NCI-H187 treated with DMSO at 0.1 percent for 48 hours (cell line): ENCODE data around the gene EXPH5.

Experiments
- DNase-seq: peaks from one replicate; lab custom pipeline; 2025; lab: John Stamatoyannopoulos, UW

EXPH5 gene

DNA sequence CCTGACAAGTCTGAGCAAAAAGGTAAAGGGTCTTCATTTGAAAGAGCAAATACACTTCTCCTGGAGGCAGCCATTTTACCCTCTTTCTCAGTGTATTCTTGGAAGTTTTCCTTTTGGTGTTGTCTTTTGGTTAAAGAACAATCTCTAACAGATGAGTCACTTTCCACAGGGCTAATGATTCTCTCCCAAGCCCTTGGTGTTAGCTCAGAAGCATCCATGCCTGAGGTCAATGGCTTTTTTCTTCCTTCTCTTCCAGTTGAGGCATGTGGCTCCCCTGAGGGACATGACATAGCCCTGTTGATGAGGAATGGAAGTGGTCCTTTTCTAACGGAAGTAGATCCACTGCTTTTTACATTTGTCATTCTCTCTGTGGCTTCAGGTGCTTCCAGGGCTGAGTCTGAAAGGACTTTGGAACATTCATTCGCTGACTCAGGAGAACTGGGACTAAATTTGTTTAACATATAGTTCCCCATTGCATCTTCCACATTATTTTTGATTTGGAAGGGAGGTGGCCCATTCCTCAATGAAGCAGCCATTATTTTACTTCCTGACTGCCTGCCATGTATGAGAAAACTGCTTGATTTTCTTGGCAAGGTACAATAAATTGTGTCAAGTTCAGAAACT lies 81.6 kb downstream of the EXPH5 start:
- DNase-seq, result no peak

DNA sequence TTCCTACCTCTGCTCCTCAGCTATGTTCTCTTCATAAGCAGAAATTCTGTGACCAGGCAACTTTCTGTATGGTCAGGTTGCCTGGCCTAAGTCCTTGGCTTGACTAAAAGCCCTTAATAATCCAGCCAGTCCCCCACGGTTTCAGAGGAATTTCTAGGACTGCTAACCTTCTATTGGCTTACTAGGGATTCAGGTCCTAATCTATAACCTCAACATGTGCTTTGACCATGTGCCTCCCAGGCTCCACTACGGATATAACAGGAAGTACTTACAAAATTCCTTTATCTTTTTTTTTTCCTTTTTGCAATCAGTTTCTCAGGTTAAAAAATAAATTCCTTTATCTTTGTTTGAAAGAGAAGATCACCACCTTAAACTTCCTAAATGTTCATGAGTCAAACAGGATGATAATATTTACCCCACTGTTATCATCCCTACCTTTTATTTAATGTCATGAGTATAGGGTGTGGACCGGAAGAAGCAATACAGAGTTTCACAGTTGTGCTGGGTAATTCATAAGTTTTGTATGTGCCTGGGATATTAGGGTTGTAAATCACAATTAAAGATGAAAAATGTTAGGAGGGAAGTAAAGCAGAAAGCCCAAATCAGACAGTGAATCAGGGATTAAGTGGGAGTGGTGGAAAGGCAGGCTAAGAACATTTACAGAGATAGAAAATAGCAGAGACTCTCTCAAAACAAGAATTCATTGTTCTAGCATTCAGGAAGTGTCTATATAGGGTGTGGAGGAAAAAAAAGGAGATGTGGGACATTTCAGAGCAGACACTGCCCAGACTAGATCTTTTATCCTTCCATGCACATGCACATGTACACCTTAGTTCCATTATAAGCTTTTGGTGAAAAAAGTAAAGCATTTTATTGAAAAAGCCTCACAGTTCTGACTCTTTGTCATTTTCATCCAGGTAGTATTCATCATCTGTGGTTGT lies 84.6 kb downstream of the EXPH5 start:
- DNase-seq, result no peak

DNA sequence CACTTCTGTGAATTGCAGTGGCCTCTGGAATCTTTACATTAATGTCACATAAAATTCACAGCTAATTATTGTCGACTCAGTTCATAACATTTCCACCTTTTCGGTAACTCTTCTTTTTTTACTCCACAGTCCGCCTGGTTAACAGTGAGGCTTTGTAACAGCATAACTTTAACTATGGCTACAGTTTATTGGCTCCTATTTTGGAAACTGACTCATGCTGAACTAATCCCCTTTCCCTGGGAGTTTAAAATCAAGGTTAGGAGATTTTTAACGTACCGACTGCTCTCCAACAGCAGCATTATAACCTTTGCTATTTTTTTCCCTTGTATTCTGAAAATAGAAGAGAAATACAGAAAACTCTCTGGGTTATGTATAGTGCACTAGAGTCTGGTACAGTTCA lies 92.2 kb downstream of the EXPH5 start:
- no peak for DNase-seq

DNA sequence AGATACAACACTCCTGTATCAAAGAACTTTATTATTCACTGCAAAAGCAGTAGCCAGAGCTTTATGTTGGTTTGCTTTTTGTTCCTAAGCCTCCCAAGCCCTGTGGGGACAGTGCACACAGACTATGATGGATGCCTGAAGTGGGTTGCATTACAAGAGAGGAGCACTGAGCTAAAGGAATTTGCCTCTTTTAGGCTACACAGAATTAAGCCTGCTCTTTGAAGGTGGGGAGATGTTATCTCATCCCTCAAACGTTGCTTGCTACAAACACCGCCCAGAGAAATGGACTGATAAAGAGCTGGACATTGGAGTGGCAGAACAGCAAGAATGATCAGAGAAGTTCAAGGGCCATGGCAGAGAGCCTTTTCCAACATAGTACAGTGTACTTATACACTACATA lies 92.8 kb downstream of the EXPH5 start:
- DNase-seq, result no peak

DNA sequence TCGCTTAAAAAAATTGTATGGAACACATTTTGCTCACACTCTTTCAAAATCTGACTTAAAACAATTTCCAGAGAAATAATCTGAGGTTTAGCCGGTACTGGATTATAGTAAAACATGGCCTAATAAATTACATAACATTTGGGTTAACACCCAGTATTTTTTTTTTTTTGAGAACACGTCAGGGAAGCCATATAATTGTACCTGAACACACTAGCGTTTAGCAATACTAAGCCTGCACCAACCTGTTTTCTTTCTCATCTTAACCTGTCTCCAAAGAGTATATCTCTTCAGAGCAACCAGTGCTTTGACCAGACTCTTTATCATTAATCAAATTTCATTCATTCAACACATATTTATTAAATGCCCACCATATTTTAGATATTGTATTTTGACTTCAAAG lies 93.4 kb downstream of the EXPH5 start:
- DNase-seq, result no peak

DNA sequence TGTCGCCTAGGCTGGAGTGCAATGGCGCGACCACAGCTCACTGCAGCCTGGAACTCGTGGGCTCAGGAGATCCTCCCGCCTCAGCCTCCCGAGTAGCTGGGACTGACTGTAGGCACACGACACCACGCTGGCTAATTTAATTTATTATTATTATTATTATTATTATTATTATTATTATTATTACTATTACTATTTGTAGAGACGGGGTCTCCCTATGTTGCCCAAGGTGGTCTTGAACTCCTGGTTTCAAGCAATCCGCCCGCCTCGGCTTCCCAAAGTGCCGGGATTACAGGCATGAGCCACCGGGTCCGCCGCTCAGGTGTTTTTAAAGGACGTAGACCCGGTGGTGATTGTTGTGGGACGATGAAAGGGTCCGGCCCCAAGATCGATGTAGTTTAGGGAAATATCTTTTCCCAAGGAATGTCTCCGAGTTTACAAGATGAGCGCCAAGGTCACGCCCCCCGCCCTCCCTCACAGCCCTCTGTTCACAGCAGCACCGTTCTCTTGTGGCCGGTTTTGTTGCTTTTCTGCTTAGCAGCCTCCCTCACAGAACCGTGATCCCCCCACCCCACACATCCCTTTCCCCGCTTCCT lies 94.7 kb downstream of the EXPH5 start:
- no peak for DNase-seq

DNA sequence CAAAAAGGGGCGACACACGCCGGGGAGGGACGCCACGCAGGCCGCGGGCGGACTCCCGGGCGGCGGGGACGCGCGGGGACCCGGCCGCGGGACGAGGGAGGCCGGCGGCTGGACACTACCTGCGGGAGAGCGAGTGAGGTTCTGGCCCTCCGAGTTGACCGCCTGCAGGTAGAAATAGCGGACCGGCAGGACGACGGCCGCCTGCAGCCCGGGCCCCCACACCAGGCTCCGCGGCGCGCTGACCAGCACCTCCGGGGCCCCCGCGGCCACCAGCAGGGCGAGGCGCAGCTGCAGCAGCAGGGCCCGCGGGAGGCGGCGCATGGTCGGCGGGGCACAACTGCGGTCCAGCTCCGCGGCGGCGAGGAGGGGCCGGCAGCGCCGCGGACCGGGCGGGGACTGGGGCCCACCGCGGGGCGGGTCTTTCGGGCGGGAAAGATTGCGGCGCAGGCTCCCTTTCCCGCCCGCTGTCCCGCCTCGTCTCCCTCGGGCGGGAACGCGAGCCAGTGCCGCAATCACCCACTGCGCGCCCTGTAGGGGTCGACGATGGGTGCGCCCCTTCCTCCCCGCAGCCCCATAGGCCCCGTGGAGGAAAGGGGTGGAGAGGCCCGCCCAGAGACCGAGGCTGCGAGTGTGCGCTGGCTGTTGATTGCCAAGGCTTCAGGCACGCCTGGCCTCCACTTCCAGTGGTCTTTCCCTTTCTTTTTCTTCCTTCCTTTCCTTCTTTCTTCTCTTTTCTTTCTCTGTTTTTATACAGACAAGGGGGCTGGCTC lies 95.3 kb downstream of the EXPH5 start, which contains the start of gene POGLUT3:
TSS of gene POGLUT3 (minus strand) at position 339 of the 770 bp plus-strand sequence. CDS start at position 321, 18 bp downstream.
- no peak for DNase-seq

DNA sequence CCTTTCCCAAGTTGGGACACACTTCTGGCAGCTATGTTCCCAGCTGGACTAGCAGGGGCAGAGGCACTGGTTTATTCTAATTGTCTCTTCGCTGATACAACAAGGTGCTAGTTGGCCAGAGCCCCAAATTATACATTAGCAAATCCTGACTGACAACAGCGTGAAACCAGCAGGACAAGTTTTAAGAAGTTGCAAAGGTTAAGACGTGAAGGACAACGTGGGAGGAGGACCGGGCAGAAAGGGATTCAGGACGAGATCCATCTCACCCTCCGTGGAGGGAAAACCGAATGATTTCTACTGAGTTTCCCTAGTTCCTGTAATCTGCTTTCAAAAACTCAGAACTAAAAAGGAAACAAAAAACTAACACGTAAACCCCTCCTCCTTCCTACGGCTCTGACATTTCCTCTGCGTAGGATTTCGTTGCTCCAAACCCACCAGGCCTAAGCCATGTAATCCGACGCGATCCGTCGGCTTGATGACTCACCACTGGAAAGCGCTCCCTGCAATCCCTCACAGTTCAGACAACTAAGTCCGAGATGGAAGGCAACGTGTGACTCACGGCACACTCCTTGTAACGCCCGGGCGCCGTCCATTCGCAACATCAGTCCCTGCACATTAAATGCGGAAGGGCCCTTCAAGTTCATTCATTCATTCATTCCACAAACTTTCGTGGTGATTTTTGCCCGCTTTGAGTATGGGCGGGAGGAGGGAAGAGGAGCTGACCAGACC lies 96.1 kb downstream of the EXPH5 start:
- DNase-seq, result no peak

DNA sequence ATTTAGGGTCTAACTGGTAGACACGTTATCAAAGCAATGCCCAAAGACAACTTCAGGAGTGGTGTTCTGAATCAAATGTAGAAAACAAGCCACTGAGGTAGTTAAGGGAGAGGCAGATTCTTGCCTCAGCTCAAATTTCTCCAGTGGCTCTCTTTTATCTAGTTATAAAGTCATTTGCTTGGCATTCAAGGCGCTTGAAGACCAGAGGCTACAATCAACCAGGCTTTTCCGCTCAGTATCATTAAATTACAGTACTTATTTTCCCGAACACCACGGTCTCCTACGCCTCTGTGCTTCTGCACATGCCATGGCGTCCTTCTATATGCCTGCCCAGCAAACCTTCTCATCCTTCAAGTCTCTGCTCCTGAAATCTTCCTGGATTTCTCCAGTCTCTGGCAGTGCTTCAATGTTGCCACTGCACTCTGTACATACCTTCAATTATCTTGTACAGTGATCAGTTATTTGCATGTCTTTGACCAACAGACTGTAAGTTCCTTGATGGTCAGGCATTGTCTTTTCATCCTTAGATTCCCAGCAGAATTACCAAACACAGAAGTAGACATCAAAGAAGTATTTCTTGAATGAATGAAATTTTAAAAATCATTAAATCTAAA lies 96.8 kb downstream of the EXPH5 start:
- no peak for DNase-seq

DNA sequence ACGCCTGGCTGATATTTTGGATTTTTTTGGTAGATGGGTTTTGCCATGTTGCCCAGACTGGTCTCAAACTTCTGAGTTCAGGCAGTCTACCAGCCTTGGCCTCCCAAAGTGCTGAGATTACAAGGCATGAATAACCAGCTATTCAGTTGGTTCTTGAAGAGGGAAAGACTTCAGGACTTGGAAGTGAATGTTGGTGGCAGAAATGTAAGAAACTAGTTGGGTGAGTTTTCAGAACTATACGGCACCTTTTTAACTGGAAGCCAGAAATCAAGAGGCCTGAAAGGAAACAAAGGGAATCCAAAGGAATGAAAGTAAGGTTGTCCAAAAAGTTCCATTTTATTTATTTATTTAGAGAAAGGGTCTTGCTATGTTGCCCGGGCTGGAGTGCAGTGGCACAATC lies 98.2 kb downstream of the EXPH5 start:
- no peak for DNase-seq

DNA sequence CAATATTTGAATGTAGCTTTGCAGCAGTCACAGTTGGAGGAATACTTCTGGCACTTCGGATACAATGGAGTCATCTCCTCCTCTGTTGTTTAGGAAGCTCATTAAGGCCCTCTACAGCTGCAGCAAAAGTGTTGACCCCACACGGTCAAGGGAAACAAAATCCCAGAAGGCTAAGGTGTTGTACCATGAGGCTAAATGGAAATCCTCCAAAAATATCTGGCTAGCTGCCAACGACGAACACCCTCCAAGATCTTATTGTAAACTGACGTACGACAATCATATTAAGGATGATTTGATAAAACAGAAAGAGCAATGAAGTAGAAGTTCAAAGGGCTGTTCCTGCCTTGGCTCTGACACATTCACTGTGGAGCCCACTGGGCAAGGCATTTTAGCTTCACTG lies 99.4 kb downstream of the EXPH5 start:
- no peak for DNase-seq

DNA sequence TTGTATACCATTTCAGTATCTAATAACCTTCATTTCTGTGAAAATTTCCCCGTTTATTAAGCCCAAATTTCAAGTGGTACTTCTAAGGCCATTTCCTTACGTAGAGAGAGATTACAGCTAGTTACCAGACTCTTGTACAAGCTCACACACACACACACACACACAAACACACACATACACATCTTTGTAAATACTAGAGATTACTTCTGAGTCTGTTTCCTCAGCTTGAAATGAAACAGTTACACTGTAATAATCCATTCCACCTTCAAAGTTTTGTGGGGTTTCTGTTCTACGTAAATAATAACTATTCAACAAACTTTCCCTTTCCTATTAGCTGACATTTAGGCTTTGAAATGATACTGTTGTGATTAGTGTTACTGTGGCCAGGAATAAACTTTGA lies 101.6 kb downstream of the EXPH5 start:
- no peak for DNase-seq

DNA sequence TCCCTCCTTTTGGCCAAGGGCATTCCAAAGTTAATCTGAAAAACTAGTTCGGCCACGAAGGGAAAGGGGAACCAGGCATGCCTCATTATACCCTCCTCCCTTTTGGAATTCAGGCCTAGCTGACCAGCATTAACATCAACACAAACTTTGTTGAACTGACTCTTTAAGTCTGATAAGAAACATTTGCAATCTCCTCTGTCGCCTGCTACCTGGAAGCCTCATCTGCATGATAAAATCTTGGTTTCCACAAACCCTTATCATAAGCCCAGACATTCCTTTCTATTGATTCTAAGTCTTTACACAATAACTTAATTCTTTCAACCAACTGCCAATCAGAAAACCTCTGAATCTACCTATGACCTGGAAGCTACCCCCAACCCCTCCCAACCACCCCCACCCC lies 106.7 kb downstream of the EXPH5 start:
- DNase-seq, result no peak

DNA sequence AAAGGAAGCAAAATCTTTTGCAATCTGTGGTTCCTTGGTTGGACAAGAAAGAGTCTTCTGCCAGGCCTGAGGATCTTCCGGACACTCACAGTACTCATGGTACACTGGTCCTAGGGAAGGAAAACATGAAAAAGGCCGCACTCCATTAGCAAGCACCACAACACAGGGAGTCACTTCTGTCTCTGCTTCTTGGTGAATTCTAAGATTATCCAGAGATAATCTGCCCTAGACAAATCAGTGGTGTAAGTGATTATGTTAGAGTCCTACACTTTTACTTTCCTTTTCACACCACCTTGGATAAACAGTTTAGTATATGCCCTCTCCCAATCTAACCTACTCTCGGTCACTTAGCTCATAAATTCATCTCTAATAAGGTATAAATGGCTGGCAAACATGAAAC lies 107.2 kb downstream of the EXPH5 start:
- no peak for DNase-seq

DNA sequence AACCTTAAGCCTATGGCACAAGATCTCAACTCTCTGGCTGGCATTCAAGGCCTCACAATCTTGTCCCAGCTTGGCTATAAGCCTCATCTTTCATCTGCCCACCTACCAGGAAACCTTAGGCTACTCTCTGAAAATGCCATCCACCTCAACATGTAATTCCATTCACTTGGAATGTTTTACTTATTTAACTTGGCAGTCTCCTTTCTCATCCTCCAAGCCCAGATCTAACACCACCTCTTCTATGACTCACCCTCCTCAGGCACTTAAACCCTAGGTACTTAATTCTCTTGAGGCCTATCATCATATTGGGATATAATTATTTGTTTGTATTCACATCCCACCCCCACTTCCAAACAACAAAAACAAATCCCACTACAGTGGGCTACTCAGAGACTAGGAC lies 110.4 kb downstream of the EXPH5 start:
- no peak for DNase-seq

DNA sequence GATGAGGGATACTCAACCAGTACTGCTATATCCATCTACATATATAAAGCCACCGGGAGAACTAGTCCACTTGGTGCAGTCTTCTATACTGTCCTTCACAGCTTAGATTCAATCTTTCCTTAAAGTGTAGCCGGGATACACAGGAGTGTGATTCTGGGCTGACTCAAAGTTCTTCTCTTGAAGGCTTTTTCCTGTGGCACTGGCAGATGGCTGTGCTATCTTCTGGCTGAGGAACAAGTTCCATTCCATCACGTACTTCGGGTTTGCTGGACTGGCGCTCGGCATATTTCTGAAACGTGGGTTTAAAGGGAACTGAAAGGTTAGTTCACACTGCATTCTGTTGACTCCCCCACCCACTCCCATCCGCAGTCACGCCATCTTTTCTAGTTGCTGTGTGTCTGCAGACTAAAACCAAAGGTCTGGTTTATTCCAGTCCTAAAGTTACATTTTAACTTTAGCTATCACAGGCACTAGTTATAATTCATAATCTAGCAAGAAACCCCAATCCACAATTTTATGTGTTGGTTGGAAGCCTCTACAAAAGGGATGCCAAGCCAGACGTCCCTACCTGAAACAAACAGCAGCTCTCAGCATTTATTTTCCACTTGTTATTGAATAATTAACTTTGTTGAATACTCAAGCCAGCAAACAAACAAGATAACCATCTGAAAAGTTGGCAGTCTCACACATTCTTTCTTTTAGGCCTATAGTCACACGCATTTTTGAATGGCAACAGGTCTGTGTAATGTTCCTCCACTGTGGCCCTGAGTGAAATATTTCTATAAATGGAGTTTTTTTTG lies 118.7 kb downstream of the EXPH5 start:
- no peak for DNase-seq

DNA sequence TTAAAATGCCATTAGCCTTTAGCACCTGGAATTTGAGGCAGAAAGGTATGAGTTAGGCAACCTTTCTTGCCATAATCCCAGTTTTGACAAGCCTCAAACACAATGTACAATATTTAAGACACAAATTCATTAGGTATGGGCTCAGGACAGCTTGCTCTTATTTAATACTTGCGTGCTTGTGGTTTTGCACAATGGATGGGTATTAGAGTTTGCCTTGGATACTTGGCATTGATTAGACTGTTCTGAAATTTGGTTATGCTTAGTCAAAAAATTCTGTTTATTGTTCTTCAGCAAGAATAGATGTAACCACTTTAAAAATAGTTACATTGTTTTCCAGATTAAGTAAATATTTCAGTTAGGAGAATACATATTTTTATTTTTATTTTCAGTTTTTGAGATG lies 120.9 kb downstream of the EXPH5 start:
- no peak for DNase-seq

DNA sequence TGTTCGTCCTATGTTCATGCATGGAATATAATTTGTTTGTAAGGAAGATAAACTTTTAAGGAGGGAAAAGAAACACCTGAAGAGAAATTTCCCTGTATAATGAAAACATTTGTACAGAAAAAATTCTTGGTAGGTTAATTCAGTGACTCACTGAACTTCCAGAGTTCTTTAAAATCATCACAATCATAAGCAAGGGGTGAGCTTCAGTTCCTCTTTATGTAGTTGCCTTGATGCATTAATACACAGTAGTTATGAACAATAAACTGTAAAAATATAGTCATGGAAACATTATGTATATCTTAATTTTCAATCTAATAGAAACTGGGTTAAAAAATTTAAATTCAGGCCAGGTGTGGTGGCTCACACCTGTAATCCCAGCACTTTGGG lies 125.1 kb downstream of the EXPH5 start:
- no peak for DNase-seq

DNA sequence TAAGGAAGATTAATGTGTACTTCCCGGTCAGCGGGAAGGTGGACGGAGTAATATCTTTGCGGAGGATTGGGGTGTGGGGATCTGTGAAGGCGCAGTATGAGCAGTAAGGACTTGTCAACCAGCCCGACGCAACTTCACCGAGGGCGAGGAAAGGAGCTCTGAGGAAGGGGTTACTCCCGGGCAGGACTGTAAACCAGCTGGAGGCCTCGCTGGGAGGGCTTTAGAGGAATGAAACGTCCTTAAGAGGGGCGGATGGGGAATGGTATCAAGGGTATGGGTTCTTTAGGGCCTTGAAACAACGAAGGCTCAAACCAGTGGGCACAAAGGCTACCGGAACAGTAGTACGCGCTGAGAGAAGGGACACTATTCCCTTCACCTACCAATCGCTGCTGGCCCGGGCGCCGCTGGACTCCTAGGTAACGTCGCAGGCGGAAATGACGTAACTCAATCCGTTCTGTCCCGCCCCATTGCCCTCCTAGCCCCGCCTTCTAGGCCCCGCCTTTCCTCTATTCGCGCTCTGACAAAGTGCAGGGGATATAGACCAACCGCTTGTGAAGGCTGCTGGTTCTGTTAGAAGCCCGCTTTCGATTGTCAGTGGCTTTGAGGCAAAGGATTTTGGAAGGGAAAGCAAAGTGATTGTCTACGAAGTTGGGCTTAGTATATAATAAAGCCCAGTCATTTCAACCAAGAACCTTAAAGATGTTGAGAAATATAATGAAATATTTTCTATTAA lies 126.3 kb downstream of the EXPH5 start, which contains the start of gene C11orf65:
TSS of gene C11orf65 (minus strand) at position 439 of the 733 bp plus-strand sequence. CDS start 5,970 bp downstream, outside the sequence.
- peak; percentile 89 for DNase-seq
